HG02970 (cell line): ENCODE measurements around the gene PERM1.
"Not testable (repeated sequence)": the region's sequence is repeated elsewhere in the genome, so short reads cannot be mapped to it uniquely, and the experiment has no call there.

ENCODE experiments used
- ATAC-seq: cut with Tn5 transposase; IDR thresholded peaks from one replicate; pipeline ENCODE4 v1.9.1; 2021; ENCODE audit warnings: mild to moderate bottlenecking, moderate library complexity, moderate number of reproducible peaks; ENCODE audit not compliant: unreplicated experiment, low FRiP score

PERM1 gene

GRCh38 chr1:1017397-1018320 is 35.8 kb upstream of the PERM1 start:
- ATAC-seq: not testable (repeated sequence)

- ATAC-seq: no peak
Measured at GRCh38 chr1:1014799-1015681, 33.1 kb upstream of the PERM1 start.

DNA sequence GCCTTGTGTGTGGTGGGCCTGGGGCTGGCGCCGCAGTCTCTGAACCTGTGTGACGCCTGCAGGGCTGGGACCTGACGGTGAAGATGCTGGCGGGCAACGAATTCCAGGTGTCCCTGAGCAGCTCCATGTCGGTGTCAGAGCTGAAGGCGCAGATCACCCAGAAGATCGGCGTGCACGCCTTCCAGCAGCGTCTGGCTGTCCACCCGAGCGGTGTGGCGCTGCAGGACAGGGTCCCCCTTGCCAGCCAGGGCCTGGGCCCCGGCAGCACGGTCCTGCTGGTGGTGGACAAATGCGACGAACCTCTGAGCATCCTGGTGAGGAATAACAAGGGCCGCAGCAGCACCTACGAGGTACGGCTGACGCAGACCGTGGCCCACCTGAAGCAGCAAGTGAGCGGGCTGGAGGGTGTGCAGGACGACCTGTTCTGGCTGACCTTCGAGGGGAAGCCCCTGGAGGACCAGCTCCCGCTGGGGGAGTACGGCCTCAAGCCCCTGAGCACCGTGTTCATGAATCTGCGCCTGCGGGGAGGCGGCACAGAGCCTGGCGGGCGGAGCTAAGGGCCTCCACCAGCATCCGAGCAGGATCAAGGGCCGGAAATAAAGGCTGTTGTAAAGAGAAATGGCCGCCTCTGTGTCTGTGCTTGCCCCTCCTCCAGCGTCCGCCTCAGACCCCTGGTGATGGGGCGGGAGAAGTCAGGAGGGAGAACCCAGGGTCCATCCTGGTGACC is 32.2 kb upstream of the PERM1 start:
- ATAC-seq: no peak

DNA sequence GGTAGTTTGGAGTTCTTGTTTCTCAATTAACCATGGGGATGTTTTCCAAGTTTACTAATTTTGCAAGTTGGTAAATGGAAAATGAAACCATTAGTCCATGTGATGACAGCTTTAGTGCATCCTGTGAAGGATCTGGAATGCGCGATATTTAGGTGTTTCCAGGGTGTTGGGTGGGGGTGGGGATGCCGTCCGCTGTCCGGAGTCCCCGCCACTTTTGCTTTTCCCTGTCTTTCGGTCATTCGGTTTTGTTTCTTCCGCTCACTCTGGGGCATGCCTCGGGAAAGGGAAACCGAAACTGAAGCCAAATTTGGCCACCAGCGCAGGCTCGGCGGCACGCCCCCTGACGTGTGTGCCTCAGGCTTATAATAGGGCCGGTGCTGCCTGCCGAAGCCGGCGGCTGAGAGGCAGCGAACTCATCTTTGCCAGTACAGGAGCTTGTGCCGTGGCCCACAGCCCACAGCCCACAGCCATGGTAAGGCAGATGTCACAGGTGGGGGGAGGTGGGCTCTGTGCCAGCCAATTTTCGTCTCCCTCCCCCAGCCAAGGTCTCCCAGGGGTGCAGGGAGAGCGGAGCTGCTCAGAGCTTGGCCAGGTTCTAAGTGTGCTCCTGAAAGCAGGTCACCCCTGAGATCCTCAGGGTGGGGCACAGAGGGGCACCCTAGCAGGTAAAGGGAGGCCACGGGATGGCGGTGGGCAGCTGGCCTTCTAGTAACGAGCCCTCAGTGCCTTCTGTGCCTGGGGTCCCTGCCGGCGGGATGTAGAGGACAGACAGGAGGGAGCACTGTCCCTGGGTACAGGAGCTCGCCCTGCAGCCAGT is 31.4 kb upstream of the PERM1 start, which contains the start of gene ISG15:
TSS of gene ISG15 (plus strand) at position 393 of the 817 bp plus-strand sequence. CDS start at position 470, 77 bp downstream.
- peak; percentile 76 for ATAC-seq

DNA sequence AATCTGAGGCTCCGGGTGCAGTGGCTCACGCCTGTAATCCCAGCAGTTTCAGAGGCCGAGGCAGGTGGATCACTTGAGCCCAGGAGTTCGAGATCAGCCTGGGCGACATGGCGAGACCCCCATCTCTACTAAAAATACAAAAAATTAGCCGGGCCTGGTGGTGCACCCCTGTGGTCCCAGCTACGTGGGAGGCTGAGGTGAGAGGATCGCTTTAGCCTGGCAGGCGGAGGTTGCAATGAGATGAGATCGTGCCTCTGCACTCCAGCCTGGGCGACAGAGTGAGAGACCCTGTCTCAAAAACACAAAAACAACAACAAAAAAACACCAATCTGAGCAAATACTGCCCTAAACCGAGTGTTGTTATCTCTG is 30.8 kb upstream of the PERM1 start:
- ATAC-seq: peak; percentile 4

GRCh38 chr1:1011396-1011949 is 29.6 kb upstream of the PERM1 start:
- no peak for ATAC-seq

DNA sequence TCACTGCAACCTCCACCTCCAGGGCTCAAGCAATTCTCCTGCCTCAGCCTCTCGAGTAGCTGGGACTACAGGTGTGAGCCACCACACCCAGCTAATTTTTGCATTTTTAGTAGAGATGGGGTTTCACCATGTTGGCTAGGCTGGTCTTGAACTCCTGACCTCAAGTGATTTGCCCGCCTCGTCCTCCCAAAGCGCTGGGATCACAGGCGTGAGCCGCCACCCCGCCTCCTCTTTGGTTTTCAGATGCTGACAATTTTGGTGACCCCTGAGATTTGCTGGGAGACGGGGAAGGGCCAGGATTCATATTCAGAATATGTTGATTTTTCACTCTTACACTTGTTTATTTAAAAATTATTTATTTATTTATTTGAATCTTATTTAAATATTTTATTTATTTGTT is 28.2 kb upstream of the PERM1 start:
- ATAC-seq: not testable (repeated sequence)

GRCh38 chr1:1006305-1007159 is 24.6 kb upstream of the PERM1 start:
- no peak for ATAC-seq

DNA sequence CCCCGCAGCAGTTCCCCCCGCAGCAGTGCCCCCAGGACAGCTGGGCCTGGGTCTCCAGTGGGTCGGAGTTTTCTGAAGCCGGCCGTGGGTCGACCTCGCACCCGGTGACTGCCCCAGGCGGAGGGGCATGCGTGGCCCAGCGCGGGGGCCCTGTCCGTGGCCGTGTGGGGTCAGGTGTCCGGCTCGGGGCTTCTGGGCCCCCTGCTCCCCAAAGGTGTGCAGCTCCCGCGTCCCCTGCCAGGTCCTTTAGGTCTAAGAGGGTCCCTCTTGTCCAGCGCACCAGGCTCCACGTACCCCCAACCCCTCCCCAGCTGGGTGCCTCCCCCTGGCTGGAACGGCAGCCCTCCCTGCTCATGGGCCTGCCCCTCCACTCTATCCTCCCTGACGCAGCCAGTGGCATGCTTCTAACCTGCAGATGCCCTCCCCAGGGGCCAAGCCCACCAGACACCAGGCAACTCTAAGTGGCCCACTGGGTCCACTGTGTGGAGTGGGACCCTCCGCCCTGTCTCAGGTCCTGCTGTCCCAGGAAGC is 23.9 kb upstream of the PERM1 start:
- ATAC-seq: no peak

- no peak for ATAC-seq
Measured at GRCh38 chr1:1004780-1005697, 23.1 kb upstream of the PERM1 start.

DNA sequence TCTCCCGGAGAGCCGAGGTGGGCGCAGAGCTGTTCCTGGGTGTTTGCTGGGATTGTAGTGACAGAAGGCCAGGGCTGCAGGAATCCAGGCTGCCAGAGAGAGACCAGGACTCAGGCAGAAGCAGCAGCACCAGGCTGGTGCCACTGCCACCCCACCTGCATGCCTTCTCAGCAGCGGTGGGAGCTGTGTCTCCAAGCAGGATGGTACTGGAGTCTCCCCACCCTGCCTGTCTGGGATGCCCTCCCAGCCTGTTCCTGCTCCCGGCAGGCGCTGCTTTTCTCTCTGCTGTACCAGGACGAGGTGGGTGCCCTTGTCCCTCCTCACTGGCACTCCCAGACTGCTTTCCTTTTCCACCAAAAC is 22.5 kb upstream of the PERM1 start:
- ATAC-seq: no peak

GRCh38 chr1:1003618-1004419 is 21.9 kb upstream of the PERM1 start:
- no peak for ATAC-seq

DNA sequence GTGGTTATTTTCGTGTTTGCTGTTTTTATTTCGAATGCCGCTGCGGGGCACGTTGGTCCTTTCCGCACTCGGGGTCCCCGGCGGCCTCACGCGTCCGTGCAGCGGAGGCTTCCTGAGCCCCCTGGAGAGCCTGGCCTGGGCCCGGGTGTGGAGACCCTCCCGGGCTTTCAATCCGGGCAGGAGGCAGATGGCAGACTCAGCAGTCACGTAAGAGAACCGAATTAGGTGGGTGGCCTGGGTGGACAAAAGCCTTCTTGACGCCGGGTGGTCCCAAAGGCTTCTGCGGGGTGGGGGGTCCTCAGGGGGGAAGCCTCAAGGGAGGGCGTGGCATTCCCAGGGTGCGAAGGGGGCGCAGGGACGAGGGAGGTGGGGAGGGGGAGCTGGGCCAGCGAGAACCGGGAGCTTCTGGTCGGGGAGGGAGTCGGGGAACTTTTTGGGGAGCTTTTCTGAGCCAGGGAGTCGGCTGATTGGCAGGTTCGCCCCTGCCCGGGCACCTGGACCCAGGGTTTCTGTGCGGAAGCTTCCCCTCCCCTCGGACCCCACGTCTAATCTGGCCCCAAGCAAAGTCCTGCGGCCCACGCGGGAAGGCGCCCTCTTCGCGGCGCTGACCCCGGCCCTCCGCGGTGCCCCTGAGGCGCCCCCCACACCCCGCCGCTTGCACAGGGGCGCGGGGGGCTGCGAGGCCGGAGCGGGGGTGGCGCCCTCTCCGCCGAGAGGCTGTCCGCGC is 19.3 kb upstream of the PERM1 start:
- no peak for ATAC-seq

DNA sequence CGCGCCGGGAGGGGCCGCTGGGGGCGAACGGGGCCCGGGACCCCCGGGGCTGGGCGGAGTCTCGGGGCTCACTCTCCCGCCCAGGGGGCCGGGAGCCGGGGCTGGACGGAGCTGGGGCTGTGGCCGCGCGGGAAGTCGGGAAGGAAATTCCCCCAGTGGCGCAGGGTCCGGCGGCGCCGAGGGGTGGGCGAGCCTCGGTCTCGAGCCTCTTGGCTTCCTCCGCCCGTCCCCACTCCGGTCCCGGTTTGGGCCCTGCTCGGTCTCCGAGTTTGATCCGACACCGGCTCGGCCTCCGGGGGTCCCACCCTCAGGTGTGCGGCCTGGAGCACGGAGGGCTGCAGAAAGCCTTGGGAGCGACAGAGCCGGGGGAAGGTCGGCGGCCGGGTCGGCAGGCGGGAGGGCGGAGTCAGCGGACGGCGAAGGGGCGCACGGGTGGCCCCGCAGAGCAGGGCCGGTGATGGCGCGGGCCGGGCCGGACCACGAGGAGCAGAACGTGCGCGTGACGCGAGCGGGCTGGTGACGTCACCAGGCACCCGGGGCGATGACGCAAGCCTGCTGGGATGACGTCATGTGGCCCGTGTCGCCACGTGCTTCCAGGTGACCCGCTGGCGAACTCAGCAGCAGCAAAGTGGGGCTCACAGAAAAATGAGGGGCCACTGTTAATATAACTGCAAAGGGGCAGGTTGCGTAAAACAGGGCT is 18.6 kb upstream of the PERM1 start:
- no peak for ATAC-seq

GRCh38 chr1:999725-1000356 is 17.9 kb upstream of the PERM1 start, which contains the start of gene HES4:
Gene HES4 (minus strand): TSS chr1:1000097. CDS start chr1:999973, 124 bp downstream.
- peak; percentile 34 for ATAC-seq
